HCT116 (cell line): ENCODE measurements around the gene WDR27.

Experiments
- ATF3 ChIP-seq: IDR thresholded peaks from 2 replicates; pipeline ENCODE4 v1.6.1; 2012
- CTCF ChIP-seq, 3 experiments: fragments of 200-600 bp in 1 of 3; sonication (generic) in 1 of 3; IDR thresholded peaks in 2 of 3; conservative IDR thresholded peaks in 1 of 3; 2 replicates each; pipeline ENCODE4 v1.5.1; 2012 to 2017; ENCODE audit warnings: low read depth in 2 of 3, low read length in 2 of 3, antibody characterized with exemption in 1 of 3, borderline replicate concordance in 1 of 3, control low read depth in 1 of 3, mild to moderate bottlenecking in 1 of 3, mixed read lengths in 1 of 3, mixed run types in 1 of 3, moderate library complexity in 1 of 3; ENCODE audit not compliant: insufficient read depth in 1 of 3
- EZH2phosphoT487 ChIP-seq: fragments of 200-600 bp; IDR thresholded peaks from 2 replicates; pipeline ENCODE4 v1.6.1; 2018; ENCODE audit warnings: antibody characterized with exemption, borderline replicate concordance
- POLR2A ChIP-seq: IDR thresholded peaks from 2 replicates; pipeline ENCODE4 v1.7.0; 2011; ENCODE audit warnings: borderline replicate concordance; ENCODE audit not compliant: insufficient read depth, insufficient read length; ENCODE audit errors: extremely low read depth
- POLR2AphosphoS5 ChIP-seq: IDR thresholded peaks from 2 replicates; pipeline ENCODE4 v1.6.1; 2011; ENCODE audit warnings: mild to moderate bottlenecking, low read depth, low read length, moderate library complexity
- RAD21 ChIP-seq: IDR thresholded peaks from 2 replicates; pipeline ENCODE4 v1.6.1; 2012; ENCODE audit warnings: low read depth, mild to moderate bottlenecking
- ZBTB33 ChIP-seq: IDR thresholded peaks from 2 replicates; pipeline ENCODE4 v1.6.1; 2011; ENCODE audit warnings: mild to moderate bottlenecking, low read length, moderate library complexity; ENCODE audit not compliant: insufficient replicate concordance; ENCODE audit errors: extremely low read depth
- ZNF274 ChIP-seq: fragments of 200-500 bp; sonication (Bioruptor generic); IDR thresholded peaks from 2 replicates; pipeline ENCODE4 v1.6.1; 2014; ENCODE audit warnings: mild to moderate bottlenecking, low read depth, low read length, inconsistent platforms

GRCh38 chr6:169452869-169453620, 248.8 kb downstream of the WDR27 start:
- TF ChIP-seq CTCF (IDR thresholded peaks at IDR 0.05 in 2 of 3, conservative IDR thresholded peaks at IDR 0.05 in 1 of 3; ENCODE audit: borderline replicate concordance in 1 of 3, insufficient read depth in 1 of 3, low read depth in 2 of 3, low read length in 2 of 3) (no peak), RAD21 (no peak), ZBTB33 (no peak), POLR2A (no peak), ATF3 (no peak), POLR2AphosphoS5 (no peak), EZH2phosphoT487 (no peak), ZNF274 (no peak)
